Panc1 (cell line): Measurements from ENCODE around the gene TOP1. TPM values are rescaled to one million over a fixed set of nuclear protein-coding genes. Genes with fewer than 3 reads are reported as not detected.

ENCODE experiments used
- ATAC-seq: fragments of 200-7000 bp; cut with Tn5 transposase; 2 replicates; pipeline ENCODE4 v1.9.1; 2020; ENCODE audit warnings: mild to moderate bottlenecking, moderate library complexity
- BruUV-seq: library from RNA; stranded (reverse); fragments of 400-500 nt; replicated peaks from 2 replicates; lab custom pipeline; 2021; lab: Mats Ljungman, UMichigan
- CTCF ChIA-PET: fragments of 300-600 bp; sonication (Branson Sonifier 250); formaldehyde crosslinking; loops from one replicate; lab custom pipeline; 2022; ENCODE audit warnings: antibody characterized with exemption; lab: Charles Lee
- POLR2A ChIA-PET: fragments of 300-600 bp; sonication (Branson Sonifier 250); formaldehyde crosslinking; loops from one replicate; lab custom pipeline; 2022; ENCODE audit warnings: antibody characterized with exemption; lab: Charles Lee
- DNase-seq: peaks from one replicate; pipeline ENCODE4 v3.0.0-alpha.2; 2010; ENCODE audit warnings: low read depth, low spot score
- H3K27ac ChIP-seq: 2 replicates; pipeline ENCODE4 v1.5.1; 2011; ENCODE audit warnings: mild to moderate bottlenecking, low read length, inconsistent platforms
- H3K27me3 ChIP-seq: fragments of 200-500 bp; sonication (Bioruptor generic); 2 replicates; pipeline ENCODE4 v1.6.0; 2014; ENCODE audit warnings: low read length, inconsistent platforms; ENCODE audit not compliant: control insufficient read depth, insufficient read depth
- H3K36me3 ChIP-seq: fragments of 200-500 bp; sonication (Bioruptor generic); 2 replicates; pipeline ENCODE4 v1.5.1; 2014; ENCODE audit warnings: inconsistent platforms, mild to moderate bottlenecking, low read length, moderate library complexity; ENCODE audit not compliant: control insufficient read depth, insufficient read depth
- H3K4me1 ChIP-seq: 2 replicates; pipeline ENCODE4 v1.5.1; 2011; ENCODE audit warnings: inconsistent platforms, mild to moderate bottlenecking, low read length, moderate library complexity; ENCODE audit not compliant: control insufficient read depth, insufficient read depth
- H3K4me3 ChIP-seq, 2 experiments: 2 replicates each; pipeline ENCODE4 v1.5.1; 2011 to 2012; ENCODE audit warnings: low read depth in 2 of 2, low read length in 2 of 2, mild to moderate bottlenecking in 2 of 2, inconsistent platforms in 1 of 2, moderate library complexity in 1 of 2
- H3K9me3 ChIP-seq: fragments of 200-500 bp; sonication (Bioruptor generic); 2 replicates; pipeline ENCODE4 v1.5.1; 2014; ENCODE audit warnings: low read depth, mild to moderate bottlenecking, inconsistent platforms, low read length, moderate library complexity; ENCODE audit not compliant: control insufficient read depth, insufficient read depth
- CTCF ChIP-seq: fragments of 450-650 bp; IDR thresholded peaks from 2 replicates; pipeline ENCODE4 v1.5.1; 2017; ENCODE audit warnings: mild to moderate bottlenecking
- POLR2AphosphoS5 ChIP-seq: IDR thresholded peaks from 2 replicates; pipeline ENCODE4 v1.6.1; 2012; ENCODE audit warnings: mild to moderate bottlenecking, low read depth, low read length, moderate library complexity
- REST ChIP-seq, 2 experiments: IDR thresholded peaks; 2 replicates each; pipeline ENCODE4 v1.6.1; 2011 to 2012; ENCODE audit warnings: low read depth in 2 of 2, control low read depth in 1 of 2, low read length in 1 of 2, mild to moderate bottlenecking in 1 of 2, moderate library complexity in 1 of 2; ENCODE audit not compliant: insufficient read depth in 1 of 2
- SIN3A ChIP-seq: IDR thresholded peaks from 2 replicates; pipeline ENCODE4 v1.6.1; 2012; ENCODE audit warnings: low read depth, mild to moderate bottlenecking, low read length, moderate library complexity, borderline replicate concordance; ENCODE audit not compliant: insufficient read depth
- TCF7L2 ChIP-seq: IDR thresholded peaks from 2 replicates; pipeline ENCODE4 v1.6.1; 2011; ENCODE audit warnings: mild to moderate bottlenecking, low read depth, low read length, inconsistent platforms
- in situ Hi-C: cut with HindIII; loops from 2 replicates; pipeline ENCODE4 v1.10.0; 2016; ENCODE audit warnings: low sequenced_read_pairs, low pct_unique_long_range_greater_than_20kb
- intact Hi-C: fragments of 100-400 bp; cut with micrococcal nuclease; formaldehyde crosslinking; loops from one replicate; pipeline ENCODE4 v1.10.0; 2022; ENCODE audit not compliant: unreplicated experiment
- total RNA-seq: library from RNA; stranded (reverse); gene quantifications from one replicate; pipeline ENCODE4 v1.2.1, GENCODE V29; 2021; ENCODE audit not compliant: unreplicated experiment

The TOP1 gene
- total RNA-seq, 1 experiment from 2014 or later, result 65.2 TPM

- ChIA-PET POLR2A (no interaction called here), CTCF (no interaction called here)
- H3K36me3 ChIP-seq, result no peaks in the 10 kb centered on the region
- peaks cover 10% of the 10 kb centered on the region for H3K4me1 ChIP-seq
- no TSS peak for BruUV-seq
- no peak for ATAC-seq
- DNase-seq, result no peak
- no peak for TF ChIP-seq REST (IDR thresholded peaks at IDR 0.05; ENCODE audit: insufficient read depth in 1 of 2, low read depth in 2 of 2, low read length in 1 of 2)
- no peak for TF ChIP-seq POLR2AphosphoS5
- TF ChIP-seq CTCF, result no peak
- TF ChIP-seq SIN3A, result no peak
- TF ChIP-seq TCF7L2, result no peak
- H3K9me3 ChIP-seq, result no peaks in the 10 kb centered on the region
- H3K27ac ChIP-seq, result no peak overlapping the region
- intact Hi-C loops (no loop called here), in situ Hi-C loops (no loop called here)
- H3K27me3 ChIP-seq, result no peaks in the 10 kb centered on the region
- no peak overlapping the region for H3K4me3 ChIP-seq
Observed at GRCh38 chr20:41140226-41141133, 111.9 kb downstream of the TOP1 start.

GRCh38 chr20:41141153-41141815 lies 112.7 kb downstream of the TOP1 start:
- in situ Hi-C loops, result no loop called here
- DNase-seq, result no peak
- intact Hi-C loops, result no loop called here
- Histone ChIP-seq H3K9me3 (no peaks in the 10 kb centered on the region), H3K27me3 (no peaks in the 10 kb centered on the region), H3K4me3 (no peak overlapping the region), H3K36me3 (no peaks in the 10 kb centered on the region), H3K4me1 (peaks cover 9% of the 10 kb centered on the region), H3K27ac (no peak overlapping the region)
- BruUV-seq, result no TSS peak
- ChIA-PET POLR2A (no interaction called here), CTCF (no interaction called here)
- no peak for ATAC-seq
- TF ChIP-seq REST (IDR thresholded peaks at IDR 0.05; ENCODE audit: insufficient read depth in 1 of 2, low read depth in 2 of 2, low read length in 1 of 2) (no peak), TCF7L2 (no peak), SIN3A (no peak), POLR2AphosphoS5 (no peak), CTCF (no peak)
